K562 (cell line): ENCODE results near the gene PRKAR1B. TPM values are rescaled to one million over a fixed set of nuclear protein-coding genes. Genes with fewer than 3 reads are reported as not detected.

Source experiments
- ATF1 ChIP-seq, 2 experiments: fragments of 450-650 bp in 1 of 2; IDR thresholded peaks; 2 replicates each; pipeline ENCODE4 v1.6.1; 2016; ENCODE audit warnings: missing compliant biosample characterization in 1 of 2, missing genetic modification characterization in 1 of 2
- ETV1 ChIP-seq: fragments of 450-650 bp; conservative IDR thresholded peaks from 2 replicates; pipeline ENCODE4 v1.6.1; 2016; ENCODE audit warnings: missing genetic modification characterization, control low read depth, low read depth, missing compliant biosample characterization
- FUS ChIP-seq: fragments of 200-400 bp; formaldehyde crosslinking; optimal IDR thresholded peaks from 2 replicates; pipeline ENCODE3; 2017; ENCODE audit warnings: low read depth, low read length
- NCOA6 ChIP-seq: fragments of 450-650 bp; IDR thresholded peaks from 2 replicates; pipeline ENCODE4 v1.6.1; 2017; ENCODE audit warnings: mild to moderate bottlenecking
- POLR2H ChIP-seq: IDR thresholded peaks from 2 replicates; pipeline ENCODE4 v1.6.1; 2016; ENCODE audit warnings: missing genetic modification characterization, low read depth, mild to moderate bottlenecking, control low read depth, missing compliant biosample characterization, moderate library complexity
- SUPT5H ChIP-seq: fragments of 450-650 bp; IDR thresholded peaks from 2 replicates; pipeline ENCODE4 v1.6.1; 2016
- TCF7L2 ChIP-seq: fragments of 150-350 bp; IDR thresholded peaks from 2 replicates; pipeline ENCODE4 v1.6.1; 2016; ENCODE audit warnings: low read depth, mild to moderate bottlenecking, low read length, moderate library complexity
- TSC22D4 ChIP-seq: fragments of 450-650 bp; IDR thresholded peaks from 2 replicates; pipeline ENCODE4 v1.6.1; 2016; ENCODE audit warnings: missing genetic modification characterization, missing biosample characterization, control low read depth
- ZBTB17 ChIP-seq: fragments of 450-650 bp; formaldehyde crosslinking; IDR thresholded peaks from 2 replicates; pipeline ENCODE4 v1.4.0; 2020; ENCODE audit warnings: mild to moderate bottlenecking
- ZNF277 ChIP-seq: fragments of 250-450 bp; sonication (Bioruptor Pico); IDR thresholded peaks from 2 replicates; pipeline ENCODE4 v1.8.0; 2022; ENCODE audit warnings: inconsistent platforms, mild to moderate bottlenecking, moderate library complexity, borderline replicate concordance
- ZNF395 ChIP-seq: fragments of 200-800 bp; sonication (Bioruptor generic); IDR thresholded peaks from 2 replicates; pipeline ENCODE4 v1.6.1; 2017; ENCODE audit warnings: missing genetic modification characterization, missing compliant biosample characterization
- ZNF76 ChIP-seq: fragments of 250-450 bp; sonication (Bioruptor Pico); IDR thresholded peaks from 2 replicates; pipeline ENCODE4 v1.4.0; 2020; ENCODE audit warnings: mild to moderate bottlenecking, moderate library complexity, borderline replicate concordance
- polyA plus RNA-seq, 8 experiments: library from polyadenylated mRNA; depleted of rRNA in 4 of 8; stranded (reverse) in 5 of 8; unstranded in 3 of 8; fragments of >200 nt; fragmentation: Nextera tagmentation in 2 of 8; fragmentation: Illumina TruSeq in 1 of 8; extraction: Ambion mirVana in 2 of 8; extraction: Trizol in 1 of 8; gene quantifications; 2 replicates each; pipeline versions ENCODE4 v1.2.1 to v1.2.3, GENCODE V29; 2011 to 2014; ENCODE audit warnings: inconsistent platforms in 1 of 8, missing spikeins in 1 of 8
- total RNA-seq, 7 experiments: library from RNA; depleted of rRNA in 6 of 7; stranded (reverse); fragments of >200 nt in 6 of 7; fragmentation: Illumina TruSeq in 2 of 7; extraction: Trizol in 2 of 7; gene quantifications; 2 replicates each; pipeline versions ENCODE4 v1.2.1 to v1.2.3, GENCODE V29; 2011 to 2021; ENCODE audit warnings: low replicate concordance in 1 of 7
- TF ChIP-seq, protein P1 (sequence below): sonication (generic); formaldehyde crosslinking; IDR thresholded peaks from 2 replicates; pipeline ENCODE4 v1.8.0; 2022; ENCODE audit warnings: missing genetic modification reagents, mild to moderate bottlenecking, borderline replicate concordance
- TF ChIP-seq, protein P2 (sequence below), 3 experiments: fragments of 200-800 bp in 1 of 3; fragments of 250-450 bp in 1 of 3; fragments of 450-650 bp in 1 of 3; sonication (Bioruptor Pico) in 1 of 3; sonication (Bioruptor generic) in 1 of 3; formaldehyde crosslinking in 1 of 3; IDR thresholded peaks; 2 replicates each; pipeline versions ENCODE4 v1.6.1 to v1.8.0; 2016 to 2022; ENCODE audit warnings: mild to moderate bottlenecking in 2 of 3, missing genetic modification characterization in 2 of 3, missing compliant biosample characterization in 1 of 3, moderate library complexity in 1 of 3
- TF ChIP-seq, protein P3 (sequence below): sonication (generic); formaldehyde crosslinking; IDR thresholded peaks from 2 replicates; pipeline ENCODE4 v1.8.0; 2022; ENCODE audit warnings: mild to moderate bottlenecking, missing genetic modification reagents

Gene PRKAR1B
- total and polyA plus RNA-seq, 9 of the 15 experiments (the other 6 are each of a cell fraction or from before 2014, with no cell fraction given): 0.99 to 30.5 (median 12.7) TPM

GRCh38 chr7:604001-604883 is 122.8 kb downstream of the PRKAR1B start (continued):
- TF ChIP-seq, protein P1, sequence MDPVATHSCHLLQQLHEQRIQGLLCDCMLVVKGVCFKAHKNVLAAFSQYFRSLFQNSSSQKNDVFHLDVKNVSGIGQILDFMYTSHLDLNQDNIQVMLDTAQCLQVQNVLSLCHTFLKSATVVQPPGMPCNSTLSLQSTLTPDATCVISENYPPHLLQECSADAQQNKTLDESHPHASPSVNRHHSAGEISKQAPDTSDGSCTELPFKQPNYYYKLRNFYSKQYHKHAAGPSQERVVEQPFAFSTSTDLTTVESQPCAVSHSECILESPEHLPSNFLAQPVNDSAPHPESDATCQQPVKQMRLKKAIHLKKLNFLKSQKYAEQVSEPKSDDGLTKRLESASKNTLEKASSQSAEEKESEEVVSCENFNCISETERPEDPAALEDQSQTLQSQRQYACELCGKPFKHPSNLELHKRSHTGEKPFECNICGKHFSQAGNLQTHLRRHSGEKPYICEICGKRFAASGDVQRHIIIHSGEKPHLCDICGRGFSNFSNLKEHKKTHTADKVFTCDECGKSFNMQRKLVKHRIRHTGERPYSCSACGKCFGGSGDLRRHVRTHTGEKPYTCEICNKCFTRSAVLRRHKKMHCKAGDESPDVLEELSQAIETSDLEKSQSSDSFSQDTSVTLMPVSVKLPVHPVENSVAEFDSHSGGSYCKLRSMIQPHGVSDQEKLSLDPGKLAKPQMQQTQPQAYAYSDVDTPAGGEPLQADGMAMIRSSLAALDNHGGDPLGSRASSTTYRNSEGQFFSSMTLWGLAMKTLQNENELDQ (CRISPR knock-in tag): no peak
- TF ChIP-seq ZNF395 (peak; percentile 51; the same call in 1 of the 2 replicates), ZBTB17 (CRISPR knock-in tag) (peak; percentile 31; the same call in 1 of the 2 replicates), ZNF277 (CRISPR knock-in tag) (no peak), NCOA6 (no peak), ATF1 (CRISPR knock-in tag; IDR thresholded peaks at IDR 0.05) (no peak), ATF1 (tag; IDR thresholded peaks at IDR 0.05) (peak; percentile 81), ETV1 (tag) (peak; percentile 100), ZNF76 (0 out of 2 replicates have a peak, but pooled peaks have one; percentile 35), POLR2H (tag) (peak; percentile 77), TSC22D4 (tag) (no peak), FUS (no peak), TCF7L2 (no peak), SUPT5H (peak; percentile 78)
- TF ChIP-seq, protein P2, sequence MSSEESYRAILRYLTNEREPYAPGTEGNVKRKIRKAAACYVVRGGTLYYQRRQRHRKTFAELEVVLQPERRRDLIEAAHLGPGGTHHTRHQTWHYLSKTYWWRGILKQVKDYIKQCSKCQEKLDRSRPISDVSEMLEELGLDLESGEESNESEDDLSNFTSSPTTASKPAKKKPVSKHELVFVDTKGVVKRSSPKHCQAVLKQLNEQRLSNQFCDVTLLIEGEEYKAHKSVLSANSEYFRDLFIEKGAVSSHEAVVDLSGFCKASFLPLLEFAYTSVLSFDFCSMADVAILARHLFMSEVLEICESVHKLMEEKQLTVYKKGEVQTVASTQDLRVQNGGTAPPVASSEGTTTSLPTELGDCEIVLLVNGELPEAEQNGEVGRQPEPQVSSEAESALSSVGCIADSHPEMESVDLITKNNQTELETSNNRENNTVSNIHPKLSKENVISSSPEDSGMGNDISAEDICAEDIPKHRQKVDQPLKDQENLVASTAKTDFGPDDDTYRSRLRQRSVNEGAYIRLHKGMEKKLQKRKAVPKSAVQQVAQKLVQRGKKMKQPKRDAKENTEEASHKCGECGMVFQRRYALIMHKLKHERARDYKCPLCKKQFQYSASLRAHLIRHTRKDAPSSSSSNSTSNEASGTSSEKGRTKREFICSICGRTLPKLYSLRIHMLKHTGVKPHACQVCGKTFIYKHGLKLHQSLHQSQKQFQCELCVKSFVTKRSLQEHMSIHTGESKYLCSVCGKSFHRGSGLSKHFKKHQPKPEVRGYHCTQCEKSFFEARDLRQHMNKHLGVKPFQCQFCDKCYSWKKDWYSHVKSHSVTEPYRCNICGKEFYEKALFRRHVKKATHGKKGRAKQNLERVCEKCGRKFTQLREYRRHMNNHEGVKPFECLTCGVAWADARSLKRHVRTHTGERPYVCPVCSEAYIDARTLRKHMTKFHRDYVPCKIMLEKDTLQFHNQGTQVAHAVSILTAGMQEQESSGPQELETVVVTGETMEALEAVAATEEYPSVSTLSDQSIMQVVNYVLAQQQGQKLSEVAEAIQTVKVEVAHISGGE (CRISPR knock-in tag; IDR thresholded peaks at IDR 0.05): peak in 2 of 3 experiments; percentile 33 to 79; a peak in 2 of 6 replicates
- TF ChIP-seq, protein P3, sequence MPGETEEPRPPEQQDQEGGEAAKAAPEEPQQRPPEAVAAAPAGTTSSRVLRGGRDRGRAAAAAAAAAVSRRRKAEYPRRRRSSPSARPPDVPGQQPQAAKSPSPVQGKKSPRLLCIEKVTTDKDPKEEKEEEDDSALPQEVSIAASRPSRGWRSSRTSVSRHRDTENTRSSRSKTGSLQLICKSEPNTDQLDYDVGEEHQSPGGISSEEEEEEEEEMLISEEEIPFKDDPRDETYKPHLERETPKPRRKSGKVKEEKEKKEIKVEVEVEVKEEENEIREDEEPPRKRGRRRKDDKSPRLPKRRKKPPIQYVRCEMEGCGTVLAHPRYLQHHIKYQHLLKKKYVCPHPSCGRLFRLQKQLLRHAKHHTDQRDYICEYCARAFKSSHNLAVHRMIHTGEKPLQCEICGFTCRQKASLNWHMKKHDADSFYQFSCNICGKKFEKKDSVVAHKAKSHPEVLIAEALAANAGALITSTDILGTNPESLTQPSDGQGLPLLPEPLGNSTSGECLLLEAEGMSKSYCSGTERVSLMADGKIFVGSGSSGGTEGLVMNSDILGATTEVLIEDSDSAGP (CRISPR knock-in tag): no peak
